Measurements from ENCODE around the gene VRK2. TPM values are rescaled to one million over a fixed set of nuclear protein-coding genes. Genes with fewer than 3 reads are reported as not detected.
"Not testable (repeated sequence)": the region's sequence is repeated elsewhere in the genome, so short reads cannot be mapped to it uniquely, and the experiment has no call there.

The VRK2 gene
- total RNA-seq, 2 donors from 2014 or later, result 15.3 to 19.8 TPM

- Mint-ChIP-seq H3K27ac (no peak overlapping the region), H3K27me3 (no peaks in the 10 kb centered on the region), H3K36me3 (ENCODE audit: low read depth) (peaks cover 3% of the 10 kb centered on the region), H3K4me1 (no peaks in the 10 kb centered on the region), H3K4me3 (no peak overlapping the region)
- ATAC-seq (no peak), DNase-seq (no peak)
- no peaks in the 10 kb centered on the region for H3K9me3 ChIP-seq (ENCODE audit: control insufficient read depth, low read length, poor library complexity, severe bottlenecking)
These were observed 86.8 kb downstream of the VRK2 start for GRCh38 chr2:58133395-58133794.

GRCh38 chr2:58135861-58136260 is 89.3 kb downstream of the VRK2 start:
- no peak overlapping the region for H3K4me3 Mint-ChIP-seq
- H3K4me1 Mint-ChIP-seq, result no peaks in the 10 kb centered on the region
- no peaks in the 10 kb centered on the region for H3K9me3 ChIP-seq (ENCODE audit: control insufficient read depth, low read length, poor library complexity, severe bottlenecking)
- H3K36me3 Mint-ChIP-seq (ENCODE audit: low read depth), result peaks cover 5% of the 10 kb centered on the region
- DNase-seq (no peak), ATAC-seq (no peak)
- no peak overlapping the region for H3K27ac Mint-ChIP-seq
- no peaks in the 10 kb centered on the region for H3K27me3 Mint-ChIP-seq

- no peaks in the 10 kb centered on the region for H3K4me1 Mint-ChIP-seq
- ATAC-seq (no peak), DNase-seq (no peak)
- H3K9me3 ChIP-seq (ENCODE audit: control insufficient read depth, low read length, poor library complexity, severe bottlenecking), result no peaks in the 10 kb centered on the region
- H3K4me3 Mint-ChIP-seq, result no peak overlapping the region
- H3K36me3 Mint-ChIP-seq (ENCODE audit: low read depth), result peaks cover 5% of the 10 kb centered on the region
- H3K27me3 Mint-ChIP-seq, result no peaks in the 10 kb centered on the region
- H3K27ac Mint-ChIP-seq, result no peak overlapping the region
These were observed 90.6 kb downstream of the VRK2 start for GRCh38 chr2:58137221-58137620.

- ATAC-seq, result no peak
- Mint-ChIP-seq H3K27ac (no peak overlapping the region), H3K4me1 (no peaks in the 10 kb centered on the region), H3K27me3 (no peaks in the 10 kb centered on the region), H3K4me3 (no peak overlapping the region), H3K36me3 (ENCODE audit: low read depth) (peaks cover 5% of the 10 kb centered on the region)
- DNase-seq, result no peak
- H3K9me3 ChIP-seq (ENCODE audit: control insufficient read depth, low read length, poor library complexity, severe bottlenecking), result no peaks in the 10 kb centered on the region
These were observed 91.2 kb downstream of the VRK2 start for GRCh38 chr2:58137856-58138255.

GRCh38 chr2:58138396-58139030 is 91.9 kb downstream of the VRK2 start:
- Mint-ChIP-seq H3K4me3 (no peak overlapping the region), H3K36me3 (ENCODE audit: low read depth) (peaks cover 5% of the 10 kb centered on the region), H3K27me3 (no peaks in the 10 kb centered on the region), H3K27ac (no peak overlapping the region), H3K4me1 (no peaks in the 10 kb centered on the region)
- no peaks in the 10 kb centered on the region for H3K9me3 ChIP-seq (ENCODE audit: control insufficient read depth, low read length, poor library complexity, severe bottlenecking)
- no peak for DNase-seq
- ATAC-seq, result no peak

GRCh38 chr2:58140508-58141072 is 94.0 kb downstream of the VRK2 start:
- DNase-seq, result no peak
- H3K4me3 Mint-ChIP-seq, result no peak overlapping the region
- no peak for ATAC-seq
- no peaks in the 10 kb centered on the region for H3K9me3 ChIP-seq (ENCODE audit: control insufficient read depth, low read length, poor library complexity, severe bottlenecking)
- no peaks in the 10 kb centered on the region for H3K27me3 Mint-ChIP-seq
- H3K27ac Mint-ChIP-seq, result no peak overlapping the region
- H3K36me3 Mint-ChIP-seq (ENCODE audit: low read depth), result peaks cover 2% of the 10 kb centered on the region
- H3K4me1 Mint-ChIP-seq, result no peaks in the 10 kb centered on the region

GRCh38 chr2:58145769-58146168 is 99.2 kb downstream of the VRK2 start:
- not testable (repeated sequence) for H3K27me3 Mint-ChIP-seq; ATAC-seq; H3K36me3 Mint-ChIP-seq (ENCODE audit: low read depth)

GRCh38 chr2:58146707-58147106 is 100.1 kb downstream of the VRK2 start:
- Mint-ChIP-seq H3K4me1 (peaks cover 5% of the 10 kb centered on the region), H3K27me3 (no peaks in the 10 kb centered on the region), H3K36me3 (ENCODE audit: low read depth) (peaks cover 7% of the 10 kb centered on the region), H3K27ac (no peak overlapping the region), H3K4me3 (no peak overlapping the region)
- H3K9me3 ChIP-seq (ENCODE audit: control insufficient read depth, low read length, poor library complexity, severe bottlenecking), result no peaks in the 10 kb centered on the region
- no peak for DNase-seq
- ATAC-seq, result no peak

More at GRCh38 chr2:58145769-58146168, 99.2 kb downstream of the VRK2 start:
- not testable (repeated sequence) for H3K27ac Mint-ChIP-seq; DNase-seq; H3K9me3 ChIP-seq (ENCODE audit: control insufficient read depth, low read length, poor library complexity, severe bottlenecking); H3K4me1 Mint-ChIP-seq; H3K4me3 Mint-ChIP-seq

GRCh38 chr2:58155160-58155778 is 108.7 kb downstream of the VRK2 start:
- no peaks in the 10 kb centered on the region for H3K9me3 ChIP-seq (ENCODE audit: control insufficient read depth, low read length, poor library complexity, severe bottlenecking)
- H3K27ac Mint-ChIP-seq, result no peak overlapping the region
- no peak for DNase-seq
- ATAC-seq, result no peak
- H3K36me3 Mint-ChIP-seq (ENCODE audit: low read depth), result peaks cover 9% of the 10 kb centered on the region
- no peak overlapping the region for H3K4me3 Mint-ChIP-seq
- H3K4me1 Mint-ChIP-seq, result peaks cover 5% of the 10 kb centered on the region
- H3K27me3 Mint-ChIP-seq, result no peaks in the 10 kb centered on the region

GRCh38 chr2:58156780-58157179 is 110.2 kb downstream of the VRK2 start:
- H3K4me3 Mint-ChIP-seq, result no peak overlapping the region
- no peaks in the 10 kb centered on the region for H3K9me3 ChIP-seq (ENCODE audit: control insufficient read depth, low read length, poor library complexity, severe bottlenecking)
- DNase-seq, result no peak
- peaks cover 2% of the 10 kb centered on the region for H3K4me1 Mint-ChIP-seq
- no peaks in the 10 kb centered on the region for H3K27me3 Mint-ChIP-seq
- peaks cover 8% of the 10 kb centered on the region for H3K36me3 Mint-ChIP-seq (ENCODE audit: low read depth)
- H3K27ac Mint-ChIP-seq, result no peak overlapping the region
- ATAC-seq, result no peak

GRCh38 chr2:58157754-58158153 is 111.1 kb downstream of the VRK2 start:
- Mint-ChIP-seq H3K36me3 (ENCODE audit: low read depth) (peaks cover 8% of the 10 kb centered on the region), H3K4me3 (no peak overlapping the region), H3K4me1 (peaks cover 2% of the 10 kb centered on the region), H3K27ac (no peak overlapping the region), H3K27me3 (no peaks in the 10 kb centered on the region)
- no peak for DNase-seq
- H3K9me3 ChIP-seq (ENCODE audit: control insufficient read depth, low read length, poor library complexity, severe bottlenecking), result no peaks in the 10 kb centered on the region
- no peak for ATAC-seq

- no peak overlapping the region for H3K4me3 Mint-ChIP-seq
- ATAC-seq, result no peak
- no peak for DNase-seq
- H3K36me3 Mint-ChIP-seq (ENCODE audit: low read depth), result peaks cover 8% of the 10 kb centered on the region
- no peaks in the 10 kb centered on the region for H3K9me3 ChIP-seq (ENCODE audit: control insufficient read depth, low read length, poor library complexity, severe bottlenecking)
- H3K27me3 Mint-ChIP-seq, result no peaks in the 10 kb centered on the region
- H3K4me1 Mint-ChIP-seq, result peaks cover 2% of the 10 kb centered on the region
- H3K27ac Mint-ChIP-seq, result no peak overlapping the region
These were observed 111.9 kb downstream of the VRK2 start for GRCh38 chr2:58158481-58158880.

GRCh38 chr2:58163913-58164312 is 117.3 kb downstream of the VRK2 start:
- DNase-seq (no peak), ATAC-seq (no peak)
- Mint-ChIP-seq H3K4me1 (no peaks in the 10 kb centered on the region), H3K27me3 (no peaks in the 10 kb centered on the region), H3K27ac (no peak overlapping the region), H3K36me3 (ENCODE audit: low read depth) (peaks cover 2% of the 10 kb centered on the region), H3K4me3 (no peak overlapping the region)
- H3K9me3 ChIP-seq (ENCODE audit: control insufficient read depth, low read length, poor library complexity, severe bottlenecking), result no peaks in the 10 kb centered on the region

GRCh38 chr2:58168130-58168529 is 121.5 kb downstream of the VRK2 start:
- H3K4me1 Mint-ChIP-seq; H3K4me3 Mint-ChIP-seq; H3K36me3 Mint-ChIP-seq (ENCODE audit: low read depth); DNase-seq; ATAC-seq; H3K27ac Mint-ChIP-seq; H3K9me3 ChIP-seq (ENCODE audit: control insufficient read depth, low read length, poor library complexity, severe bottlenecking); H3K27me3 Mint-ChIP-seq: not testable (repeated sequence)
